ENCODE results near the gene SYNGR3.

The SYNGR3 gene

GRCh38 chr16:1946495-1947368 lies 43.0 kb upstream of the SYNGR3 start:
- no peak for TF ChIP-seq REST (IDR thresholded peaks at IDR 0.05; ENCODE audit: insufficient read depth in 1 of 2, low read depth in 2 of 2, low read length in 2 of 2)
- TF ChIP-seq POLR2AphosphoS5 (IDR thresholded peaks at IDR 0.05; ENCODE audit: low read depth, low read length): no peak
- no peak for TF ChIP-seq SIN3A (IDR thresholded peaks at IDR 0.05; ENCODE audit: borderline replicate concordance, insufficient read depth, low read length)
- no peak for TF ChIP-seq FOXP2 (optimal IDR thresholded peaks at IDR 0.05; ENCODE audit: borderline replicate concordance, extremely low read depth, extremely low read length, insufficient read depth)
- TF ChIP-seq TAF1 (IDR thresholded peaks at IDR 0.05; ENCODE audit: borderline replicate concordance, insufficient read depth, low read length): no peak

- no peak for TF ChIP-seq SIN3A (IDR thresholded peaks at IDR 0.05; ENCODE audit: borderline replicate concordance, insufficient read depth, low read length)
- no peak for TF ChIP-seq FOXP2 (optimal IDR thresholded peaks at IDR 0.05; ENCODE audit: borderline replicate concordance, extremely low read depth, extremely low read length, insufficient read depth)
- no peak for TF ChIP-seq POLR2AphosphoS5 (IDR thresholded peaks at IDR 0.05; ENCODE audit: low read depth, low read length)
- TF ChIP-seq TAF1 (IDR thresholded peaks at IDR 0.05; ENCODE audit: borderline replicate concordance, insufficient read depth, low read length): no peak
- TF ChIP-seq REST (IDR thresholded peaks at IDR 0.05; ENCODE audit: insufficient read depth in 1 of 2, low read depth in 2 of 2, low read length in 2 of 2): no peak
Measured at GRCh38 chr16:1947369-1947670, 42.5 kb upstream of the SYNGR3 start.

GRCh38 chr16:1949507-1949906 lies 40.3 kb upstream of the SYNGR3 start:
- TF ChIP-seq POLR2AphosphoS5 (IDR thresholded peaks at IDR 0.05; ENCODE audit: low read depth, low read length): no peak
- no peak for TF ChIP-seq SIN3A (IDR thresholded peaks at IDR 0.05; ENCODE audit: borderline replicate concordance, insufficient read depth, low read length)
- no peak for TF ChIP-seq FOXP2 (optimal IDR thresholded peaks at IDR 0.05; ENCODE audit: borderline replicate concordance, extremely low read depth, extremely low read length, insufficient read depth)
- TF ChIP-seq TAF1 (IDR thresholded peaks at IDR 0.05; ENCODE audit: borderline replicate concordance, insufficient read depth, low read length): no peak
- TF ChIP-seq REST (IDR thresholded peaks at IDR 0.05; ENCODE audit: insufficient read depth in 1 of 2, low read depth in 2 of 2, low read length in 2 of 2): no peak

GRCh38 chr16:1950047-1950446 lies 39.7 kb upstream of the SYNGR3 start:
- no peak for TF ChIP-seq POLR2AphosphoS5 (IDR thresholded peaks at IDR 0.05; ENCODE audit: low read depth, low read length)
- TF ChIP-seq FOXP2 (optimal IDR thresholded peaks at IDR 0.05; ENCODE audit: borderline replicate concordance, extremely low read depth, extremely low read length, insufficient read depth): no peak
- TF ChIP-seq SIN3A (IDR thresholded peaks at IDR 0.05; ENCODE audit: borderline replicate concordance, insufficient read depth, low read length): no peak
- no peak for TF ChIP-seq TAF1 (IDR thresholded peaks at IDR 0.05; ENCODE audit: borderline replicate concordance, insufficient read depth, low read length)
- TF ChIP-seq REST (IDR thresholded peaks at IDR 0.05; ENCODE audit: insufficient read depth in 1 of 2, low read depth in 2 of 2, low read length in 2 of 2): no peak

Measured in PFSK-1 (cell line).